Osteoblast (primary cell): ENCODE results near the gene TAPBP. TPM values are rescaled to one million over a fixed set of nuclear protein-coding genes. Genes with fewer than 3 reads are reported as not detected.
A peak's percentile ranks its signal among the peaks of the same experiment; 100 is the strongest.

Source experiments
- DNase-seq: peaks from one replicate; pipeline ENCODE4 v3.0.0; 2011; ENCODE audit warnings: low spot score, mixed read lengths; ENCODE audit not compliant: insufficient read length; ENCODE audit errors: missing footprints
- H2AFZ ChIP-seq: 2 replicates; pipeline ENCODE4 v1.6.0; 2011; ENCODE audit warnings: mild to moderate bottlenecking, low read length
- H3K27ac ChIP-seq: 2 replicates; pipeline ENCODE4 v1.5.1; 2011; ENCODE audit warnings: mild to moderate bottlenecking, low read depth, low read length, moderate library complexity
- H3K27me3 ChIP-seq: 2 replicates; pipeline ENCODE4 v1.6.0; 2012; ENCODE audit warnings: mild to moderate bottlenecking, control low read depth, inconsistent platforms, low read length, moderate library complexity; ENCODE audit not compliant: insufficient read depth
- H3K36me3 ChIP-seq: 2 replicates; pipeline ENCODE4 v1.5.1; 2011; ENCODE audit warnings: mild to moderate bottlenecking, low read length, control low read depth, moderate library complexity; ENCODE audit not compliant: insufficient read depth
- H3K4me1 ChIP-seq: 2 replicates; pipeline ENCODE4 v1.5.1; 2011; ENCODE audit warnings: mild to moderate bottlenecking, low read length, control low read depth, moderate library complexity; ENCODE audit not compliant: insufficient read depth
- H3K4me2 ChIP-seq: 2 replicates; pipeline ENCODE4 v1.6.0; 2011; ENCODE audit warnings: mild to moderate bottlenecking, low read length; ENCODE audit not compliant: insufficient read depth
- H3K4me3 ChIP-seq: fragments of 200-600 bp; sonication (generic); 3 replicates; pipeline ENCODE4 v1.5.1; 2012; ENCODE audit warnings: mild to moderate bottlenecking, low read length, inconsistent platforms; ENCODE audit not compliant: insufficient read depth
- H3K79me2 ChIP-seq: 2 replicates; pipeline ENCODE4 v1.6.0; 2012; ENCODE audit warnings: mild to moderate bottlenecking, low read length, control low read depth, inconsistent platforms; ENCODE audit not compliant: insufficient read depth
- H3K9me3 ChIP-seq: 2 replicates; pipeline ENCODE4 v1.5.1; 2011; ENCODE audit warnings: low read depth, low read length, control low read depth
- H4K20me1 ChIP-seq: 2 replicates; pipeline ENCODE4 v1.6.0; 2012; ENCODE audit warnings: mild to moderate bottlenecking, low read length, control low read depth; ENCODE audit not compliant: insufficient read depth
- total RNA-seq: library from RNA; depleted of rRNA; stranded (reverse); fragments of >200 nt; gene quantifications from 2 replicates; pipeline ENCODE4 v1.2.3, GENCODE V29; 2012
- TF ChIP-seq, protein P1 (sequence below): IDR thresholded peaks from 2 replicates; pipeline ENCODE4 v1.5.1; 2011; ENCODE audit warnings: mild to moderate bottlenecking, low read depth, low read length, moderate library complexity; ENCODE audit errors: extremely low read depth

TAPBP gene
- total RNA-seq, 1 donor: 92.6 TPM

DNA sequence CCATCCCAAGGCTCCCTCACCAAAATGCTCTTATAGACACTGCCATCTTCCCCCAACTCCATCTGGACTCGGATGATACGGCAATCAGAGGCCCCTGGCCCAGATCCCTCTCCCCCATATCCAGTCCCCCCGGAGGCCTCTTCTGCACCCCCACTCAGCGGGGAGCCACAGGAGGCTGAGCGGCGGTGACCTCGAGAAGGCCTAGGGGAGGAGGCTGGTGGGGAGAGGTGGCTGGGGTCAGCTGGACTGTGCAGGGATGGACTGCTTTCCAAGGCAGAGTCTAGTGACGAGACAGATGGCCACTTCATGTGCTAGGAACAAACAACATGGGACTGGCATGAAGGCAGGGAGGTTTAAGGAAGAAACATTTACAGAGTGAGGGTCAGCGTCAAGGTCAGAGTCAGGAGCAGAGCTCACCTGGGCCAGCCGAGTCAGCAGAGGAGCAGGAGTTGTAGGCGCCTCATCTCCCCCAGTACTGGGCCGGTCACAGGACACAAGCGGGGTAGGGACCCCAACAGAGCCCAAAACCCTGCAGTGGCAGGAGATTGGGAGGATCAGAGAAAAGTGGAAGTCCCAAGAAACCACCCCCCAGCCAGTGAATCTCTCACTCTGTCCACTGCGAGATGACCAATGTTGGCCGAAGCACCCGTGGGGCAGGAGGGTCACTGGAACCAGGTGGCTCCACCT lies 20.7 kb downstream of the TAPBP start:
- Histone ChIP-seq H3K27ac (no peak overlapping the region), H3K36me3 (peaks cover 28% of the 10 kb centered on the region)
- TF ChIP-seq, protein P1, sequence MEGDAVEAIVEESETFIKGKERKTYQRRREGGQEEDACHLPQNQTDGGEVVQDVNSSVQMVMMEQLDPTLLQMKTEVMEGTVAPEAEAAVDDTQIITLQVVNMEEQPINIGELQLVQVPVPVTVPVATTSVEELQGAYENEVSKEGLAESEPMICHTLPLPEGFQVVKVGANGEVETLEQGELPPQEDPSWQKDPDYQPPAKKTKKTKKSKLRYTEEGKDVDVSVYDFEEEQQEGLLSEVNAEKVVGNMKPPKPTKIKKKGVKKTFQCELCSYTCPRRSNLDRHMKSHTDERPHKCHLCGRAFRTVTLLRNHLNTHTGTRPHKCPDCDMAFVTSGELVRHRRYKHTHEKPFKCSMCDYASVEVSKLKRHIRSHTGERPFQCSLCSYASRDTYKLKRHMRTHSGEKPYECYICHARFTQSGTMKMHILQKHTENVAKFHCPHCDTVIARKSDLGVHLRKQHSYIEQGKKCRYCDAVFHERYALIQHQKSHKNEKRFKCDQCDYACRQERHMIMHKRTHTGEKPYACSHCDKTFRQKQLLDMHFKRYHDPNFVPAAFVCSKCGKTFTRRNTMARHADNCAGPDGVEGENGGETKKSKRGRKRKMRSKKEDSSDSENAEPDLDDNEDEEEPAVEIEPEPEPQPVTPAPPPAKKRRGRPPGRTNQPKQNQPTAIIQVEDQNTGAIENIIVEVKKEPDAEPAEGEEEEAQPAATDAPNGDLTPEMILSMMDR: no peak

GRCh38 chr6:33290459-33290858 lies 23.4 kb downstream of the TAPBP start:
- peaks cover 18% of the 10 kb centered on the region for H3K4me1 ChIP-seq
- H3K27me3 ChIP-seq: no peaks in the 10 kb centered on the region
- H3K4me2 ChIP-seq: peak overlapping the region; percentile 91
- peak overlapping the region; percentile 64 for H3K27ac ChIP-seq
- TF ChIP-seq, protein P1: no peak
- no peak overlapping the region for H2AFZ ChIP-seq
- no peaks in the 10 kb centered on the region for H3K9me3 ChIP-seq
- peak; percentile 35 for DNase-seq
- H3K36me3 ChIP-seq: peaks cover 43% of the 10 kb centered on the region
- peaks cover 49% of the 10 kb centered on the region for H3K79me2 ChIP-seq
- no peaks in the 10 kb centered on the region for H4K20me1 ChIP-seq
- H3K4me3 ChIP-seq: peak overlapping the region; percentile 86

More for the DNA sequence above, 20.7 kb downstream of the TAPBP start:
- no peak overlapping the region for H2AFZ ChIP-seq
- peaks cover 15% of the 10 kb centered on the region for H3K4me1 ChIP-seq
- no peaks in the 10 kb centered on the region for H3K27me3 ChIP-seq
- H4K20me1 ChIP-seq: no peaks in the 10 kb centered on the region
- H3K4me3 ChIP-seq: no peak overlapping the region
- peaks cover 36% of the 10 kb centered on the region for H3K79me2 ChIP-seq
- no peak overlapping the region for H3K4me2 ChIP-seq
- H3K9me3 ChIP-seq: no peaks in the 10 kb centered on the region
- DNase-seq: peak; percentile 69

- Histone ChIP-seq H3K9me3 (no peaks in the 10 kb centered on the region), H3K27me3 (no peaks in the 10 kb centered on the region), H3K79me2 (peaks cover 49% of the 10 kb centered on the region), H3K27ac (peak overlapping the region; percentile 64), H4K20me1 (no peaks in the 10 kb centered on the region), H3K4me1 (peaks cover 18% of the 10 kb centered on the region), H3K4me3 (peak overlapping the region; percentile 86), H3K36me3 (peaks cover 45% of the 10 kb centered on the region), H3K4me2 (peak overlapping the region; percentile 91), H2AFZ (peak overlapping the region; percentile 89)
- TF ChIP-seq, protein P1: no peak
- peak; percentile 80 for DNase-seq
These were observed 24.0 kb downstream of the TAPBP start for GRCh38 chr6:33289784-33290315.
